Measurements from ENCODE around the gene ZNF789.

The ZNF789 gene

GRCh38 chr7:99448855-99449254, 23.8 kb upstream of the ZNF789 start:
- Histone ChIP-seq H2BK15ac (ENCODE audit: low read depth, poor library complexity, severe bottlenecking) (no peak overlapping the region), H2AK5ac (ENCODE audit: low read length, severe bottlenecking) (no peak overlapping the region), H3K18ac (ENCODE audit: low read depth in 1 of 2, low read length in 2 of 2) (no peak overlapping the region), H3K9me3 (ENCODE audit: control insufficient read depth, low read length) (no peaks in the 10 kb centered on the region), H3K14ac (ENCODE audit: low read length in 2 of 2) (no peak overlapping the region), H3K4me3 (ENCODE audit: insufficient read depth in 1 of 2, low read depth in 1 of 2, low read length in 2 of 2) (no peak overlapping the region), H3K4ac (ENCODE audit: low read depth in 1 of 2, low read length in 2 of 2) (no peak overlapping the region), H2BK12ac (ENCODE audit: low read length in 2 of 2) (no peak overlapping the region), H3K9ac (ENCODE audit: low read length) (no peak overlapping the region), H2BK5ac (ENCODE audit: low read depth, low read length, poor library complexity, severe bottlenecking) (no peak overlapping the region), H3K23ac (ENCODE audit: low read length in 2 of 2) (no peak overlapping the region), H3K79me1 (replicated peaks; ENCODE audit: low read length, poor library complexity, severe bottlenecking) (peaks cover 69% of the 10 kb centered on the region), H4K91ac (ENCODE audit: low read length) (no peak overlapping the region), H2AFZ (ENCODE audit: low read depth, low read length) (no peak overlapping the region), H2BK120ac (ENCODE audit: low read depth, low read length) (no peak overlapping the region), H3K4me2 (ENCODE audit: low read length, poor library complexity, severe bottlenecking) (no peak overlapping the region), H3K27me3 (ENCODE audit: control insufficient read depth in 1 of 2, insufficient read depth in 1 of 2, low read length in 2 of 2) (no peaks in the 10 kb centered on the region), H4K8ac (ENCODE audit: low read length) (no peak overlapping the region), H3K36me3 (ENCODE audit: control insufficient read depth in 1 of 2, insufficient read depth in 2 of 2, low read depth in 1 of 2, low read length in 2 of 2) (peaks cover 87 to 94% of the 10 kb centered on the region in 2 experiments), H3K27ac (ENCODE audit: low read length, poor library complexity, severe bottlenecking) (no peak overlapping the region), H3K4me1 (ENCODE audit: control insufficient read depth, insufficient read depth, low read depth, low read length) (peaks cover 8% of the 10 kb centered on the region)
- DNase-seq, result no peak
- 97% methylated on average over 10 of the region's 10 CpGs for WGBS

GRCh38 chr7:99449326-99449725, 23.4 kb upstream of the ZNF789 start:
- Histone ChIP-seq H3K23ac (ENCODE audit: low read length in 2 of 2) (no peak overlapping the region), H4K8ac (ENCODE audit: low read length) (no peak overlapping the region), H3K9ac (ENCODE audit: low read length) (no peak overlapping the region), H3K27me3 (ENCODE audit: control insufficient read depth in 1 of 2, insufficient read depth in 1 of 2, low read length in 2 of 2) (no peaks in the 10 kb centered on the region), H2BK12ac (ENCODE audit: low read length in 2 of 2) (no peak overlapping the region), H3K79me1 (replicated peaks; ENCODE audit: low read length, poor library complexity, severe bottlenecking) (peaks cover 69% of the 10 kb centered on the region), H3K14ac (ENCODE audit: low read length in 2 of 2) (no peak overlapping the region), H3K4me2 (ENCODE audit: low read length, poor library complexity, severe bottlenecking) (no peak overlapping the region), H2AK5ac (ENCODE audit: low read length, severe bottlenecking) (no peak overlapping the region), H3K27ac (ENCODE audit: low read length, poor library complexity, severe bottlenecking) (no peak overlapping the region), H3K4ac (ENCODE audit: low read depth in 1 of 2, low read length in 2 of 2) (no peak overlapping the region), H3K9me3 (ENCODE audit: control insufficient read depth, low read length) (no peaks in the 10 kb centered on the region), H4K91ac (ENCODE audit: low read length) (no peak overlapping the region), H2AFZ (ENCODE audit: low read depth, low read length) (no peak overlapping the region), H2BK5ac (ENCODE audit: low read depth, low read length, poor library complexity, severe bottlenecking) (no peak overlapping the region), H3K4me1 (ENCODE audit: control insufficient read depth, insufficient read depth, low read depth, low read length) (peaks cover 8% of the 10 kb centered on the region), H3K4me3 (ENCODE audit: insufficient read depth in 1 of 2, low read depth in 1 of 2, low read length in 2 of 2) (no peak overlapping the region), H2BK15ac (ENCODE audit: low read depth, poor library complexity, severe bottlenecking) (no peak overlapping the region), H2BK120ac (ENCODE audit: low read depth, low read length) (no peak overlapping the region), H3K18ac (ENCODE audit: low read depth in 1 of 2, low read length in 2 of 2) (no peak overlapping the region), H3K36me3 (ENCODE audit: control insufficient read depth in 1 of 2, insufficient read depth in 2 of 2, low read depth in 1 of 2, low read length in 2 of 2) (peaks cover 88 to 95% of the 10 kb centered on the region in 2 experiments)
- WGBS, result 98% methylated on average over 5 of the region's 5 CpGs
- DNase-seq, result no peak

- no peak overlapping the region for H2AFZ ChIP-seq (ENCODE audit: low read depth, low read length)
- no peak overlapping the region for H4K8ac ChIP-seq (ENCODE audit: low read length)
- peaks cover 8% of the 10 kb centered on the region for H3K4me1 ChIP-seq (ENCODE audit: control insufficient read depth, insufficient read depth, low read depth, low read length)
- WGBS, result 96% methylated on average over 8 of the region's 8 CpGs
- no peak overlapping the region for H4K91ac ChIP-seq (ENCODE audit: low read length)
- H2BK12ac ChIP-seq (ENCODE audit: low read length in 2 of 2), result no peak overlapping the region
- H3K4me2 ChIP-seq (ENCODE audit: low read length, poor library complexity, severe bottlenecking), result no peak overlapping the region
- no peak overlapping the region for H3K18ac ChIP-seq (ENCODE audit: low read depth in 1 of 2, low read length in 2 of 2)
- H3K79me1 ChIP-seq (replicated peaks; ENCODE audit: low read length, poor library complexity, severe bottlenecking), result peaks cover 64% of the 10 kb centered on the region
- H3K4ac ChIP-seq (ENCODE audit: low read depth in 1 of 2, low read length in 2 of 2), result no peak overlapping the region
- H3K4me3 ChIP-seq (ENCODE audit: insufficient read depth in 1 of 2, low read depth in 1 of 2, low read length in 2 of 2), result no peak overlapping the region
- H3K9me3 ChIP-seq (ENCODE audit: control insufficient read depth, low read length), result no peaks in the 10 kb centered on the region
- no peaks in the 10 kb centered on the region for H3K27me3 ChIP-seq (ENCODE audit: control insufficient read depth in 1 of 2, insufficient read depth in 1 of 2, low read length in 2 of 2)
- H3K9ac ChIP-seq (ENCODE audit: low read length), result no peak overlapping the region
- no peak overlapping the region for H2BK5ac ChIP-seq (ENCODE audit: low read depth, low read length, poor library complexity, severe bottlenecking)
- no peak overlapping the region for H3K14ac ChIP-seq (ENCODE audit: low read length in 2 of 2)
- H2BK15ac ChIP-seq (ENCODE audit: low read depth, poor library complexity, severe bottlenecking), result no peak overlapping the region
- no peak overlapping the region for H2AK5ac ChIP-seq (ENCODE audit: low read length, severe bottlenecking)
- H3K36me3 ChIP-seq (ENCODE audit: control insufficient read depth in 1 of 2, insufficient read depth in 2 of 2, low read depth in 1 of 2, low read length in 2 of 2), result peaks cover 95 to 97% of the 10 kb centered on the region in 2 experiments
- H3K23ac ChIP-seq (ENCODE audit: low read length in 2 of 2), result no peak overlapping the region
- DNase-seq, result no peak
- no peak overlapping the region for H2BK120ac ChIP-seq (ENCODE audit: low read depth, low read length)
- no peak overlapping the region for H3K27ac ChIP-seq (ENCODE audit: low read length, poor library complexity, severe bottlenecking)
Observed at GRCh38 chr7:99451936-99452335, 20.8 kb upstream of the ZNF789 start.

GRCh38 chr7:99452541-99452940, 20.1 kb upstream of the ZNF789 start:
- DNase-seq, result no peak
- H3K14ac ChIP-seq (ENCODE audit: low read length in 2 of 2), result no peak overlapping the region
- H3K27ac ChIP-seq (ENCODE audit: low read length, poor library complexity, severe bottlenecking), result no peak overlapping the region
- no peak overlapping the region for H3K18ac ChIP-seq (ENCODE audit: low read depth in 1 of 2, low read length in 2 of 2)
- H3K27me3 ChIP-seq (ENCODE audit: control insufficient read depth in 1 of 2, insufficient read depth in 1 of 2, low read length in 2 of 2), result no peaks in the 10 kb centered on the region
- peaks cover 8% of the 10 kb centered on the region for H3K4me1 ChIP-seq (ENCODE audit: control insufficient read depth, insufficient read depth, low read depth, low read length)
- no peak overlapping the region for H2AK5ac ChIP-seq (ENCODE audit: low read length, severe bottlenecking)
- H3K4me3 ChIP-seq (ENCODE audit: insufficient read depth in 1 of 2, low read depth in 1 of 2, low read length in 2 of 2), result no peak overlapping the region
- no peak overlapping the region for H4K91ac ChIP-seq (ENCODE audit: low read length)
- H2BK120ac ChIP-seq (ENCODE audit: low read depth, low read length), result no peak overlapping the region
- no peak overlapping the region for H2BK15ac ChIP-seq (ENCODE audit: low read depth, poor library complexity, severe bottlenecking)
- peaks cover 65% of the 10 kb centered on the region for H3K79me1 ChIP-seq (replicated peaks; ENCODE audit: low read length, poor library complexity, severe bottlenecking)
- H3K9me3 ChIP-seq (ENCODE audit: control insufficient read depth, low read length), result no peaks in the 10 kb centered on the region
- H3K9ac ChIP-seq (ENCODE audit: low read length), result no peak overlapping the region
- no peak overlapping the region for H4K8ac ChIP-seq (ENCODE audit: low read length)
- H2BK5ac ChIP-seq (ENCODE audit: low read depth, low read length, poor library complexity, severe bottlenecking), result no peak overlapping the region
- H3K4me2 ChIP-seq (ENCODE audit: low read length, poor library complexity, severe bottlenecking), result no peak overlapping the region
- H3K36me3 ChIP-seq (ENCODE audit: control insufficient read depth in 1 of 2, insufficient read depth in 2 of 2, low read depth in 1 of 2, low read length in 2 of 2), result peaks cover 98 to 99% of the 10 kb centered on the region in 2 experiments
- H3K23ac ChIP-seq (ENCODE audit: low read length in 2 of 2), result no peak overlapping the region
- 94% methylated on average over 13 of the region's 13 CpGs for WGBS
- H2AFZ ChIP-seq (ENCODE audit: low read depth, low read length), result no peak overlapping the region
- no peak overlapping the region for H2BK12ac ChIP-seq (ENCODE audit: low read length in 2 of 2)
- no peak overlapping the region for H3K4ac ChIP-seq (ENCODE audit: low read depth in 1 of 2, low read length in 2 of 2)
